HCT116 (cell line): ENCODE data around the gene EPS8.

Experiments used
- CEBPB ChIP-seq: IDR thresholded peaks from 2 replicates; pipeline ENCODE4 v1.6.1; 2012; ENCODE audit warnings: low read depth
- CTCF ChIP-seq, 3 experiments: fragments of 200-600 bp in 1 of 3; sonication (generic) in 1 of 3; IDR thresholded peaks in 2 of 3; conservative IDR thresholded peaks in 1 of 3; 2 replicates each; pipeline ENCODE4 v1.5.1; 2012 to 2017; ENCODE audit warnings: low read depth in 2 of 3, low read length in 2 of 3, antibody characterized with exemption in 1 of 3, borderline replicate concordance in 1 of 3, control low read depth in 1 of 3, mild to moderate bottlenecking in 1 of 3, mixed read lengths in 1 of 3, mixed run types in 1 of 3, moderate library complexity in 1 of 3; ENCODE audit not compliant: insufficient read depth in 1 of 3
- EZH2 ChIP-seq: fragments of 200-600 bp; sonication (generic); IDR thresholded peaks from 2 replicates; pipeline ENCODE4 v1.6.1; 2017; ENCODE audit warnings: antibody characterized with exemption, mixed run types
- EZH2phosphoT487 ChIP-seq: fragments of 200-600 bp; IDR thresholded peaks from 2 replicates; pipeline ENCODE4 v1.6.1; 2018; ENCODE audit warnings: antibody characterized with exemption, borderline replicate concordance
- JUND ChIP-seq: IDR thresholded peaks from 2 replicates; pipeline ENCODE4 v1.6.1; 2012
- POLR2A ChIP-seq: IDR thresholded peaks from 2 replicates; pipeline ENCODE4 v1.7.0; 2011; ENCODE audit warnings: borderline replicate concordance; ENCODE audit not compliant: insufficient read depth, insufficient read length; ENCODE audit errors: extremely low read depth
- POLR2AphosphoS5 ChIP-seq: IDR thresholded peaks from 2 replicates; pipeline ENCODE4 v1.6.1; 2011; ENCODE audit warnings: mild to moderate bottlenecking, low read depth, low read length, moderate library complexity
- RAD21 ChIP-seq: IDR thresholded peaks from 2 replicates; pipeline ENCODE4 v1.6.1; 2012; ENCODE audit warnings: low read depth, mild to moderate bottlenecking
- YY1 ChIP-seq: IDR thresholded peaks from 2 replicates; pipeline ENCODE4 v1.6.1; 2011; ENCODE audit warnings: low read length, low read depth, moderate library complexity, mild to moderate bottlenecking; ENCODE audit not compliant: insufficient replicate concordance; ENCODE audit errors: extremely low read depth
- ZBTB33 ChIP-seq: IDR thresholded peaks from 2 replicates; pipeline ENCODE4 v1.6.1; 2011; ENCODE audit warnings: mild to moderate bottlenecking, low read length, moderate library complexity; ENCODE audit not compliant: insufficient replicate concordance; ENCODE audit errors: extremely low read depth
- ZFX ChIP-seq: fragments of 450-650 bp; IDR thresholded peaks from 2 replicates; pipeline ENCODE4 v1.6.1; 2017
- ZNF274 ChIP-seq: fragments of 200-500 bp; sonication (Bioruptor generic); IDR thresholded peaks from 2 replicates; pipeline ENCODE4 v1.6.1; 2014; ENCODE audit warnings: mild to moderate bottlenecking, low read depth, low read length, inconsistent platforms
- TF ChIP-seq, protein P1 (sequence below): IDR thresholded peaks from 2 replicates; pipeline ENCODE4 v1.6.1; 2012; ENCODE audit warnings: low read depth
- TF ChIP-seq, protein P2 (sequence below): IDR thresholded peaks from 2 replicates; pipeline ENCODE4 v1.6.1; 2012

DNA sequence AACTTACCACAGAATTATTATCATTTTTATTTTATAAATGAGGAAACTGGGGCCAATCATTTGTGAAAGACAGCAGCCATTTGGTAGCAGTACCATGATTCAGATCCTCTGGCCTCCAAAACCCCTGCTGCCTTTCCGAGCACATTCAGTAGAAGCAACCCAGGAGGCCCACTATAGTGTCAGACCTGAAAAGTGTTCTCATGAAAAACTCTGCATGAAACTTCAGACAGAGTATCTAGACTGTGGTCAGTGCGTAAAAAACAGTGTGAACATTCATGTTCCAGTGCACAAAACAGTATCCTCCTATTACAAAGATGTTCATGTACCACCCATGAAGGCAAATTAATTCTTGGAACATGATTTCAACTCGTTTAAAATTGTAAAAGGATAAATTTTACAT, 112.0 kb downstream of the EPS8 start:
- TF ChIP-seq CTCF (IDR thresholded peaks at IDR 0.05 in 2 of 3, conservative IDR thresholded peaks at IDR 0.05 in 1 of 3; ENCODE audit: borderline replicate concordance in 1 of 3, insufficient read depth in 1 of 3, low read depth in 2 of 3, low read length in 2 of 3) (no peak), POLR2A (no peak), RAD21 (no peak), YY1 (no peak), POLR2AphosphoS5 (no peak), JUND (no peak), EZH2 (no peak), ZBTB33 (no peak), ZNF274 (no peak), EZH2phosphoT487 (no peak), ZFX (no peak), CEBPB (no peak)
- TF ChIP-seq, protein P1, sequence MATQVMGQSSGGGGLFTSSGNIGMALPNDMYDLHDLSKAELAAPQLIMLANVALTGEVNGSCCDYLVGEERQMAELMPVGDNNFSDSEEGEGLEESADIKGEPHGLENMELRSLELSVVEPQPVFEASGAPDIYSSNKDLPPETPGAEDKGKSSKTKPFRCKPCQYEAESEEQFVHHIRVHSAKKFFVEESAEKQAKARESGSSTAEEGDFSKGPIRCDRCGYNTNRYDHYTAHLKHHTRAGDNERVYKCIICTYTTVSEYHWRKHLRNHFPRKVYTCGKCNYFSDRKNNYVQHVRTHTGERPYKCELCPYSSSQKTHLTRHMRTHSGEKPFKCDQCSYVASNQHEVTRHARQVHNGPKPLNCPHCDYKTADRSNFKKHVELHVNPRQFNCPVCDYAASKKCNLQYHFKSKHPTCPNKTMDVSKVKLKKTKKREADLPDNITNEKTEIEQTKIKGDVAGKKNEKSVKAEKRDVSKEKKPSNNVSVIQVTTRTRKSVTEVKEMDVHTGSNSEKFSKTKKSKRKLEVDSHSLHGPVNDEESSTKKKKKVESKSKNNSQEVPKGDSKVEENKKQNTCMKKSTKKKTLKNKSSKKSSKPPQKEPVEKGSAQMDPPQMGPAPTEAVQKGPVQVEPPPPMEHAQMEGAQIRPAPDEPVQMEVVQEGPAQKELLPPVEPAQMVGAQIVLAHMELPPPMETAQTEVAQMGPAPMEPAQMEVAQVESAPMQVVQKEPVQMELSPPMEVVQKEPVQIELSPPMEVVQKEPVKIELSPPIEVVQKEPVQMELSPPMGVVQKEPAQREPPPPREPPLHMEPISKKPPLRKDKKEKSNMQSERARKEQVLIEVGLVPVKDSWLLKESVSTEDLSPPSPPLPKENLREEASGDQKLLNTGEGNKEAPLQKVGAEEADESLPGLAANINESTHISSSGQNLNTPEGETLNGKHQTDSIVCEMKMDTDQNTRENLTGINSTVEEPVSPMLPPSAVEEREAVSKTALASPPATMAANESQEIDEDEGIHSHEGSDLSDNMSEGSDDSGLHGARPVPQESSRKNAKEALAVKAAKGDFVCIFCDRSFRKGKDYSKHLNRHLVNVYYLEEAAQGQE, result no peak
- TF ChIP-seq, protein P2, sequence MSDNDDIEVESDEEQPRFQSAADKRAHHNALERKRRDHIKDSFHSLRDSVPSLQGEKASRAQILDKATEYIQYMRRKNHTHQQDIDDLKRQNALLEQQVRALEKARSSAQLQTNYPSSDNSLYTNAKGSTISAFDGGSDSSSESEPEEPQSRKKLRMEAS, result no peak
